PC-3 (cell line): ENCODE data around the gene PSMD1. TPM values are rescaled to one million over a fixed set of nuclear protein-coding genes. Genes with fewer than 3 reads are reported as not detected.

Experiments used
- ATAC-seq: fragments of 200-7000 bp; cut with Tn5 transposase; 2 replicates; pipeline ENCODE4 v1.9.1; 2020; ENCODE audit warnings: mild to moderate bottlenecking, moderate library complexity
- BruUV-seq: library from RNA; stranded (reverse); fragments of 400-500 nt; replicated peaks from 2 replicates; lab custom pipeline; 2021; lab: Mats Ljungman, UMichigan
- CTCF ChIA-PET: fragments of 300-600 bp; sonication (Branson Sonifier 250); formaldehyde crosslinking; loops from one replicate; lab custom pipeline; 2022; ENCODE audit warnings: antibody characterized with exemption; lab: Charles Lee
- POLR2A ChIA-PET: fragments of 300-600 bp; sonication (Branson Sonifier 250); formaldehyde crosslinking; loops from one replicate; lab custom pipeline; 2022; ENCODE audit warnings: antibody characterized with exemption; ENCODE audit not compliant: unreplicated experiment; lab: Charles Lee
- DNase-seq: peaks from one replicate; pipeline ENCODE4 v3.0.0-alpha.2; 2015
- H2AFZ ChIP-seq: fragments of 300-600 bp; sonication (generic); 2 replicates; pipeline ENCODE4 v1.6.0; 2016; ENCODE audit warnings: antibody characterized with exemption, low read length
- H3F3A ChIP-seq: fragments of 300-600 bp; sonication (generic); one replicate; pipeline ENCODE4 v1.6.0; 2017; ENCODE audit warnings: antibody characterized with exemption, low read length, control low read depth, mild to moderate bottlenecking; ENCODE audit not compliant: unreplicated experiment
- H3K27ac ChIP-seq: fragments of 300-600 bp; sonication (generic); 2 replicates; pipeline ENCODE4 v1.5.1; 2016; ENCODE audit warnings: mild to moderate bottlenecking, low read length
- H3K27me3 ChIP-seq: fragments of 300-600 bp; sonication (generic); 2 replicates; pipeline ENCODE4 v1.6.1; 2016; ENCODE audit warnings: low read length, mixed read lengths
- H3K36me3 ChIP-seq: fragments of 300-600 bp; sonication (generic); 2 replicates; pipeline ENCODE4 v1.6.1; 2016; ENCODE audit warnings: low read depth, mixed run types, low read length, mixed read lengths
- H3K4me1 ChIP-seq: fragments of 300-600 bp; sonication (generic); 2 replicates; pipeline ENCODE4 v1.5.1; 2016; ENCODE audit warnings: low read length; ENCODE audit not compliant: insufficient read depth
- H3K4me2 ChIP-seq: fragments of 300-600 bp; sonication (generic); 2 replicates; pipeline ENCODE4 v1.6.0; 2016; ENCODE audit warnings: low read length
- H3K4me3 ChIP-seq: fragments of 300-600 bp; sonication (generic); 2 replicates; pipeline ENCODE4 v1.5.1; 2016; ENCODE audit warnings: mild to moderate bottlenecking, low read length, mixed read lengths
- H3K79me2 ChIP-seq: fragments of 300-600 bp; sonication (generic); 2 replicates; pipeline ENCODE4 v1.6.1; 2017; ENCODE audit warnings: low read length, mixed read lengths
- H3K9ac ChIP-seq: fragments of 300-600 bp; sonication (generic); 2 replicates; pipeline ENCODE4 v1.6.0; 2016; ENCODE audit warnings: mild to moderate bottlenecking, low read length
- H3K9me2 ChIP-seq: fragments of 300-600 bp; sonication (generic); replicated peaks from 2 replicates; pipeline ENCODE4 v1.6.1; 2016; ENCODE audit warnings: mixed run types, low read length, mixed read lengths
- H3K9me3 ChIP-seq: fragments of 300-600 bp; sonication (generic); 2 replicates; pipeline ENCODE4 v1.6.1; 2016; ENCODE audit warnings: low read length, mixed read lengths
- H4K20me1 ChIP-seq: fragments of 300-600 bp; sonication (generic); 2 replicates; pipeline ENCODE4 v1.6.1; 2016; ENCODE audit warnings: low read length, mixed read lengths
- EZH2 ChIP-seq: fragments of 300-600 bp; sonication (generic); IDR thresholded peaks from one replicate; pipeline ENCODE4 v1.6.1; 2017; ENCODE audit warnings: antibody characterized with exemption, mild to moderate bottlenecking, low read length; ENCODE audit not compliant: unreplicated experiment
- EZH2phosphoT487 ChIP-seq: fragments of 300-600 bp; sonication (generic); IDR thresholded peaks from 2 replicates; pipeline ENCODE4 v1.6.1; 2018; ENCODE audit warnings: mild to moderate bottlenecking, antibody characterized with exemption, low read length, borderline replicate concordance
- intact Hi-C: fragments of 100-400 bp; cut with micrococcal nuclease; formaldehyde crosslinking; loops from 2 replicates; pipeline ENCODE4 v1.9.0; 2023
- total RNA-seq: library from RNA; depleted of rRNA; stranded (reverse); fragments of >200 nt; gene quantifications from 2 replicates; pipeline ENCODE4 v1.2.3, GENCODE V29; 2014
- TF ChIP-seq, protein P1 (sequence below): fragments of 300-600 bp; sonication (generic); conservative IDR thresholded peaks from 2 replicates; pipeline ENCODE4 v1.5.1; 2017; ENCODE audit warnings: antibody characterized with exemption, low read depth, mild to moderate bottlenecking, low read length

Gene PSMD1
- total RNA-seq, 1 experiment from 2014 or later = 154 TPM

DNA sequence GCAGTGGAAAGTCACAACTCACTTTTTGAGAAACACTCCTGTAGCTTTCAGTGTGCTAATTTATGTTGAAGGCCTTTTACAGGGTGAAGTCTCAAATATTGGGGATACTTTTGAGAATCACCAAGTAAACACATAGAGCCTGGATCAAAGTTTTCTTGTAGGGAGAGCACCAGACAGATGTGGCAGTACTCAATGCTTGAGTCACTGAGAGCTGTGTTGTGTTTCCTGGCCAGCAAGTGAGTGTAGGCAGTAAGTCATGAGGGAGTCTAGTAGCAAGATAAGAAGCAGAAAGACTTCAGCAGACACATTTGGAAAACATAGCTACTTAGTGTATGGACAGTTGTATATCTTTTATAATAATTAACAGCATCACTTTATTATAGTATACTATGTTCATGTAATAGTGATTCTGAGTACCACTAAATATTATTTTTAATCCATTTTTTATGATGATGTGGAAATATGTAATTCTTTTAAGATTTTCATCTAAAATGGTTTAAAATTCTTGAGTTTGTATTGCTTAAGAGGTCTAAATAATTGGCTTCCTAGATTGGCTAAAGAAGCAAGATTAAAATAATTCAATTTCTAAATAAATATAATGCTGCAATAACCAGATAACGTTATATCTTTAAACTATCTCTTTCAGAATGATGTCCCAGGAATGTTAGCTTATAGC lies 12.8 kb downstream of the PSMD1 start:
- Histone ChIP-seq H3K4me1 (peaks cover 12% of the 10 kb centered on the region), H2AFZ (no peak overlapping the region), H4K20me1 (peaks cover 23% of the 10 kb centered on the region), H3K79me2 (peaks cover 54% of the 10 kb centered on the region), H3K9me3 (no peaks in the 10 kb centered on the region), H3K27ac (no peak overlapping the region), H3F3A (no peaks in the 10 kb centered on the region), H3K36me3 (peaks cover 70% of the 10 kb centered on the region), H3K27me3 (no peaks in the 10 kb centered on the region), H3K9me2 (no peaks in the 10 kb centered on the region), H3K4me2 (no peak overlapping the region), H3K9ac (no peak overlapping the region), H3K4me3 (no peak overlapping the region)
- TF ChIP-seq, protein P1, sequence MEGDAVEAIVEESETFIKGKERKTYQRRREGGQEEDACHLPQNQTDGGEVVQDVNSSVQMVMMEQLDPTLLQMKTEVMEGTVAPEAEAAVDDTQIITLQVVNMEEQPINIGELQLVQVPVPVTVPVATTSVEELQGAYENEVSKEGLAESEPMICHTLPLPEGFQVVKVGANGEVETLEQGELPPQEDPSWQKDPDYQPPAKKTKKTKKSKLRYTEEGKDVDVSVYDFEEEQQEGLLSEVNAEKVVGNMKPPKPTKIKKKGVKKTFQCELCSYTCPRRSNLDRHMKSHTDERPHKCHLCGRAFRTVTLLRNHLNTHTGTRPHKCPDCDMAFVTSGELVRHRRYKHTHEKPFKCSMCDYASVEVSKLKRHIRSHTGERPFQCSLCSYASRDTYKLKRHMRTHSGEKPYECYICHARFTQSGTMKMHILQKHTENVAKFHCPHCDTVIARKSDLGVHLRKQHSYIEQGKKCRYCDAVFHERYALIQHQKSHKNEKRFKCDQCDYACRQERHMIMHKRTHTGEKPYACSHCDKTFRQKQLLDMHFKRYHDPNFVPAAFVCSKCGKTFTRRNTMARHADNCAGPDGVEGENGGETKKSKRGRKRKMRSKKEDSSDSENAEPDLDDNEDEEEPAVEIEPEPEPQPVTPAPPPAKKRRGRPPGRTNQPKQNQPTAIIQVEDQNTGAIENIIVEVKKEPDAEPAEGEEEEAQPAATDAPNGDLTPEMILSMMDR = no peak
- no peak for TF ChIP-seq EZH2
- TF ChIP-seq EZH2phosphoT487 = no peak
- no TSS peak for BruUV-seq
- ATAC-seq (no peak), DNase-seq (no peak)
- CTCF ChIA-PET = no interaction called here
- intact Hi-C loops = no loop called here
- POLR2A ChIA-PET = interaction anchor here (0.6 kb wide), 1 partner anchor 137 kb away, joined by 3 read pairs; no protein-coding TSS in a partner anchor

DNA sequence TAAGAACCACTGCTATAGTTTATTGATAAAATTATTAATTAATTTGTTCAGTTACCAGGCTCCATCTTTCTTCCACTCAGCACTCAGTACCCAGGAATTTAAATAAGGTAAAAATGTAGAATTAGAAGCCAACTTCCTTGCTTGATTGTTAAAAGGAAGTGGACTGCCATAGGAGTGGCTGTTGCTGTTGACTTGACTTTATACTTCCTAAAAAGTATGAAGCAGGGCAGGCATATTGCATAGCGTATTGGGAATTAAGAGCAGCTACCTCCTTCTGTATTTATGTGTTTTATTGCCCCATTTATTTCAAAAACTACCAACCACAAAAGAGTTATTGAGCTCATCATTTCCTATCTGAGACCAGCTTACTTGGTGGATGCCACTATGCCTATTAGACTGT lies 27.9 kb downstream of the PSMD1 start:
- no peaks in the 10 kb centered on the region for H3F3A ChIP-seq
- H3K4me3 ChIP-seq = no peak overlapping the region
- ATAC-seq (no peak), DNase-seq (no peak)
- H3K27ac ChIP-seq = no peak overlapping the region
- no peak overlapping the region for H3K9ac ChIP-seq
- intact Hi-C loops = no loop called here
- H3K9me2 ChIP-seq = no peaks in the 10 kb centered on the region
- POLR2A ChIA-PET = no interaction called here
- H3K27me3 ChIP-seq = no peaks in the 10 kb centered on the region
- no peak for TF ChIP-seq EZH2
- TF ChIP-seq, protein P1 = no peak
- no peak for TF ChIP-seq EZH2phosphoT487
- H3K4me2 ChIP-seq = no peak overlapping the region
- H4K20me1 ChIP-seq = 0 out of 2 replicates have a peak, but pooled peaks cover under 1% of the 10 kb centered on the region
- no peaks in the 10 kb centered on the region for H3K4me1 ChIP-seq
- no TSS peak for BruUV-seq
- H3K9me3 ChIP-seq = no peaks in the 10 kb centered on the region
- H3K36me3 ChIP-seq = peaks cover 83% of the 10 kb centered on the region
- H3K79me2 ChIP-seq = no peaks in the 10 kb centered on the region
- CTCF ChIA-PET = no interaction called here
- H2AFZ ChIP-seq = no peak overlapping the region

DNA sequence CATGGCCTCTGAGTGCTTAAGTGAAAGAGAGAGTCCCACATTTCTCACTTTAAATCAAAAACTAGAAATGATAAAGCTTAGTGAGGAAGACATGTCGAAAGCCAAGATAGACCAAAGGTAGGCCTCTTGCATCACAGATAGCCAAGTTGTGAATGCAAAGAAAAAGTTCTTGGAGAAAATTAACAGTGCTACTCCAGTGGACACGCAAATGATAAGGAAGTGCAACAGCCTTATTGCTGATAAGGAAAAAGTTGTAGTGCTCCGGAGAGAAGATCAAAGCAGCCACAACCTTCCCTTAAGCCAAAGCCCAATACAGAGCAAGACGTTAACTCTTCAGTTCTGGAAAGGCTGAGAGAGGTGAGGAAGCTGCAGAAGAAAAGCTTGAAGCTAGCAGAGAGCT lies 32.1 kb downstream of the PSMD1 start:
- Histone ChIP-seq H4K20me1 (no peaks in the 10 kb centered on the region), H3K9me3 (no peaks in the 10 kb centered on the region), H2AFZ (no peak overlapping the region), H3K27me3 (no peaks in the 10 kb centered on the region), H3K9me2 (no peaks in the 10 kb centered on the region), H3K4me1 (no peaks in the 10 kb centered on the region), H3K27ac (no peak overlapping the region), H3K4me3 (no peak overlapping the region), H3K9ac (no peak overlapping the region), H3K79me2 (0 out of 2 replicates have a peak, but pooled peaks cover 4% of the 10 kb centered on the region), H3F3A (no peaks in the 10 kb centered on the region), H3K36me3 (peaks cover 77% of the 10 kb centered on the region), H3K4me2 (no peak overlapping the region)
- TF ChIP-seq, protein P1 = no peak
- TF ChIP-seq EZH2phosphoT487 (no peak), EZH2 (no peak)
- no TSS peak for BruUV-seq
- no peak for DNase-seq
- POLR2A ChIA-PET = no interaction called here
- CTCF ChIA-PET = no interaction called here
- ATAC-seq = no peak
- intact Hi-C loops = no loop called here
